Spleen (tissue), 11 donors: ENCODE data around the gene CNTNAP2. TPM values are rescaled to one million over a fixed set of nuclear protein-coding genes. Genes with fewer than 3 reads are reported as not detected.

ENCODE experiments used
- DNase-seq: peaks from one replicate; pipeline ENCODE4 v3.0.0-alpha.2; 2020
- H3K27ac ChIP-seq, 8 donors: fragments of 200-600 bp; sonication (generic) in 7 of 8; 1 replicate in 4 of 8; 2 replicates in 4 of 8; pipeline versions ENCODE4 v1.5.0 to v1.8.0; 2016 to 2021; ENCODE audit warnings: inconsistent platforms in 4 of 8, mild to moderate bottlenecking in 4 of 8, moderate library complexity in 1 of 8
- H3K27me3 ChIP-seq, 7 donors: fragments of 200-600 bp; sonication (generic) in 6 of 7; replicated peaks in 1 of 7; 1 replicate in 4 of 7; 2 replicates in 3 of 7; pipeline versions ENCODE4 v1.5.0 to v1.8.0; 2016 to 2021; ENCODE audit warnings: inconsistent platforms in 3 of 7, mild to moderate bottlenecking in 1 of 7
- H3K36me3 ChIP-seq, 6 donors: fragments of 200-600 bp; sonication (generic) in 5 of 6; 1 replicate in 4 of 6; 2 replicates in 2 of 6; pipeline versions ENCODE4 v1.5.0 to v1.8.0; 2016 to 2021; ENCODE audit warnings: inconsistent platforms in 2 of 6
- H3K4me1 ChIP-seq, 6 donors: fragments of 200-600 bp; sonication (generic) in 5 of 6; 1 replicate in 3 of 6; 2 replicates in 3 of 6; pipeline versions ENCODE4 v1.5.0 to v1.8.0; 2016 to 2021; ENCODE audit warnings: inconsistent platforms in 3 of 6
- H3K4me3 ChIP-seq, 8 donors: fragments of 200-600 bp; sonication (generic) in 7 of 8; 1 replicate in 4 of 8; 2 replicates in 4 of 8; pipeline versions ENCODE4 v1.5.0 to v1.8.0; 2016 to 2021; ENCODE audit warnings: inconsistent platforms in 4 of 8, mild to moderate bottlenecking in 4 of 8, moderate library complexity in 2 of 8
- H3K9me3 ChIP-seq, 8 donors: fragments of 200-600 bp; sonication (generic) in 7 of 8; 1 replicate in 4 of 8; 2 replicates in 4 of 8; pipeline versions ENCODE4 v1.5.0 to v1.8.0; 2016 to 2021; ENCODE audit warnings: inconsistent platforms in 4 of 8
- POLR2A ChIP-seq, 3 donors: fragments of 450-650 bp; IDR thresholded peaks; one replicate each; pipeline ENCODE4 v1.5.1; 2017; ENCODE audit warnings: antibody characterized with exemption in 3 of 3, mild to moderate bottlenecking in 1 of 3
- POLR2AphosphoS5 ChIP-seq, 3 donors: sonication (generic); formaldehyde crosslinking; IDR thresholded peaks; one replicate each; pipeline ENCODE4 v1.5.1; 2017; ENCODE audit warnings: antibody characterized with exemption in 3 of 3
- WGBS, 5 donors: extraction: QIAGEN DNeasy Blood & Tissue Kit in 3 of 5; methylation state at CpG; one replicate each; pipeline versions ENCODE4 v1.1.5 to v1.1.7; 2013 to 2018; 5-methylcytosine and 5-hydroxymethylcytosine counted together
- intact Hi-C: fragments of 100-400 bp; cut with DNase I; formaldehyde crosslinking; loops from one replicate; pipeline ENCODE4 v1.15.0; 2023; ENCODE audit warnings: low total_unique reads
- polyA plus RNA-seq, 3 donors: library from polyadenylated mRNA; stranded (reverse); fragments of 200-250 nt; gene quantifications; one replicate each; pipeline ENCODE4 v1.2.1, GENCODE V29; 2013
- total RNA-seq, 7 donors: library from RNA; depleted of rRNA in 3 of 7; stranded (reverse); fragments of >200 nt in 3 of 7; fragmentation: NEBNext Ultra II Directional in 4 of 7; extraction: Animal tissue kit (Norgen Biotek cat#: 25700) in 4 of 7; gene quantifications; one replicate each; pipeline versions ENCODE4 v1.1.0 to v1.2.1, GENCODE V29; 2016 to 2021
- TF ChIP-seq, protein P1 (sequence below), 11 experiments: fragments of 200-600 bp in 7 of 11; fragments of 450-650 bp in 4 of 11; sonication (generic) in 4 of 11; IDR thresholded peaks in 8 of 11; conservative IDR thresholded peaks in 3 of 11; 1 replicate in 7 of 11; 2 replicates in 4 of 11; pipeline versions ENCODE4 v1.4.0 to v1.8.0; 2016 to 2021; ENCODE audit warnings: antibody characterized with exemption in 11 of 11, inconsistent platforms in 4 of 11, mild to moderate bottlenecking in 1 of 11
- donor health status: healthy with polysubstance abuse.
- donor health status: DM: no; HTN: no; CAD: no; lungs with moderate emphysema.
- donor health status: DM: no; HTN: no; CAD: no.
- donor health status: Bipolar disorder and iron deficiency.
- donor health status: healthy.
- donor health status: DM: no; HTN: no; CAD: no.
- donor health status: DM: yes; HTN: yes; CAD: no.

The CNTNAP2 gene
- total and polyA plus RNA-seq, 10 donors = 0.13 to 2.0 (median 0.82) TPM

DNA sequence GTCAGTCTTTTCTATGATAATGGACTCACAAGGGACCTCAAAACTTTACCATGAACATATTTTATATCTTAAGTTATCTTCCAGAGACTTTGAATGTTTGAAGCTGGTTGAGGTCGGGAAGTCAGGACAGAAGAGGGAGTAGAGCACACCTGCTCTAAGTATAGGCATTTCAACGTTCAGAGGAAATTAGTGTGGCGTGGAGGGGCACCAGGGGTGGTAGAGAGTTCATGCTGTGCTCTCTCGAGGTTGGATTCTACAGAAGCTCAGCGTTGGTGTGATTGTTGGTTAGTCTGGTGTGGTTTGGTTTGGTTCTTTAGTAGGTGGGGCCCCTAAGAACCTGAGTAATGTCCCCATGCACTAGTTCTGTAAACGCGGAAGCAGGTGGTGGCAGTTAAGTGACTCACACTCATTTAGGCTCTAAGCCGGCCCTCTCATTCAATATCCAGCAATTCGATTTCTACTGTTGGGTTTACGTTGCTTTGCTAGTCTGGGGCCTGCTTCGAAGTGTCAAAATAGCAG, 19.8 kb downstream of the CNTNAP2 start:
- no peak overlapping the region for H3K4me3 ChIP-seq
- H3K36me3 ChIP-seq = no peaks in the 10 kb centered on the region
- H3K27me3 ChIP-seq = no peaks in the 10 kb centered on the region
- TF ChIP-seq, protein P1, sequence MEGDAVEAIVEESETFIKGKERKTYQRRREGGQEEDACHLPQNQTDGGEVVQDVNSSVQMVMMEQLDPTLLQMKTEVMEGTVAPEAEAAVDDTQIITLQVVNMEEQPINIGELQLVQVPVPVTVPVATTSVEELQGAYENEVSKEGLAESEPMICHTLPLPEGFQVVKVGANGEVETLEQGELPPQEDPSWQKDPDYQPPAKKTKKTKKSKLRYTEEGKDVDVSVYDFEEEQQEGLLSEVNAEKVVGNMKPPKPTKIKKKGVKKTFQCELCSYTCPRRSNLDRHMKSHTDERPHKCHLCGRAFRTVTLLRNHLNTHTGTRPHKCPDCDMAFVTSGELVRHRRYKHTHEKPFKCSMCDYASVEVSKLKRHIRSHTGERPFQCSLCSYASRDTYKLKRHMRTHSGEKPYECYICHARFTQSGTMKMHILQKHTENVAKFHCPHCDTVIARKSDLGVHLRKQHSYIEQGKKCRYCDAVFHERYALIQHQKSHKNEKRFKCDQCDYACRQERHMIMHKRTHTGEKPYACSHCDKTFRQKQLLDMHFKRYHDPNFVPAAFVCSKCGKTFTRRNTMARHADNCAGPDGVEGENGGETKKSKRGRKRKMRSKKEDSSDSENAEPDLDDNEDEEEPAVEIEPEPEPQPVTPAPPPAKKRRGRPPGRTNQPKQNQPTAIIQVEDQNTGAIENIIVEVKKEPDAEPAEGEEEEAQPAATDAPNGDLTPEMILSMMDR (IDR thresholded peaks at IDR 0.05 in 8 of 11, conservative IDR thresholded peaks at IDR 0.05 in 3 of 11) = no peak
- TF ChIP-seq POLR2AphosphoS5 (IDR thresholded peaks at IDR 0.05) = no peak
- no peak for TF ChIP-seq POLR2A (IDR thresholded peaks at IDR 0.05)
- H3K27ac ChIP-seq = no peak overlapping the region
- no peaks in the 10 kb centered on the region for H3K4me1 ChIP-seq
- intact Hi-C loops = no loop called here
- H3K9me3 ChIP-seq = peaks cover 0 to 8% (median 0%) of the 10 kb centered on the region in 8 donors
- WGBS, 5 donors = 74 to 83% (median 76%) methylated on average over 11 of the region's 11 CpGs
- no peak for DNase-seq

DNA sequence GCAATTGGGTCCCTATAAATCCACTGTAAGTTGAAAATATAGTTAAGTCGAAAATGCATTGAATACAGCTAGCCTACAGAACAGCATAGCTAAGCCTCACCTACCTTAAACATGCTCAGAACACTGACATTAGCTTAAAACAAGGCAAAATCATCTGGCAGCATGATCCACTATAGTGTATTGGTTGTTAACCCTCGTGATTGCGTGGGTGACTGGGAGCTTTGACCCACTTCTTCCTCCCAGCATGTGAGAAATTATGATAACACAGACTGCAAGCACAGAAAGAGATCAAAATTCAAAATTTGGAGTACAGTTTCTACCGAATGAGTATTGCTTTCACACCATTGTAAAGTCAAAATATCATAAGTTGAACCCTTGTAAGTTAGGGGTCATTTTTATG, 22.3 kb downstream of the CNTNAP2 start:
- intact Hi-C loops = no loop called here
- Histone ChIP-seq H3K4me1 (no peaks in the 10 kb centered on the region), H3K27ac (no peak overlapping the region), H3K27me3 (no peaks in the 10 kb centered on the region), H3K36me3 (no peaks in the 10 kb centered on the region), H3K4me3 (no peak overlapping the region), H3K9me3 (no peaks in the 10 kb centered on the region)
- no peak for DNase-seq
- TF ChIP-seq POLR2AphosphoS5 (IDR thresholded peaks at IDR 0.05) (no peak), POLR2A (IDR thresholded peaks at IDR 0.05) (no peak)
- TF ChIP-seq, protein P1 (IDR thresholded peaks at IDR 0.05 in 8 of 11, conservative IDR thresholded peaks at IDR 0.05 in 3 of 11) = no peak
- 64 to 79% (median 75%) methylated on average over 4 of the region's 4 CpGs for WGBS, 5 donors

DNA sequence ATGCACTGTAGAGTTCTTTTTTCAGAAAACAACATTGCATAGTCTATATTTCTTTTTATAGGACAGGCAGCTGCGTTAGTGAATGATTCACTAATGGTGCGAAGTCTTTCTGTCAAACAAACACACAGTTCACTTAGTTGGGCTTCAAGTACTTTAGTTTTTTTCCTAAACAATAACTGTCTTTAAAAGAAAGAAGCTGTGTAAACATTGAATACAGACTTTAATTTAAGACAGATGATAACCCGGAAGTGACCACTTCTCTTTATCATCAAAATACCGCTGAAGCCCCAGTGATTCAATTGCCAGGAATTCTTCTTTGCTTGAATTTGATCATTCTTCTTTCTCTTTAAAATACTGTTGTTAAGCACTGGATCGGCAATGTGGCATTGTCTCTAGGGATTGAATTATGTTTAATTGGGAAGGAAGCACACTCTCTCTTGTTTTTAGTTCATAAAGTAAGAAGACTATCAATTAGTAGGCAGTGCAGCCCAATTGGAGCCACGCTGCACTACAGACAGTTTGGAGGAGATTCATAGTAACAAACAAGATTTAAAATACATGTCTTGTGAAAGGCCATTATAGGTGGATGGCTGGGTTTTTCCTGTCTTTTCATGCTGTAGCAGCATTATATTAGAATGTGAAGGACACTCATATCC, 30.4 kb downstream of the CNTNAP2 start:
- intact Hi-C loops = no loop called here
- no peaks in the 10 kb centered on the region for H3K4me1 ChIP-seq
- no peak overlapping the region for H3K27ac ChIP-seq
- no peaks in the 10 kb centered on the region for H3K27me3 ChIP-seq
- H3K36me3 ChIP-seq = no peaks in the 10 kb centered on the region
- TF ChIP-seq, protein P1 (IDR thresholded peaks at IDR 0.05 in 8 of 11, conservative IDR thresholded peaks at IDR 0.05 in 3 of 11) = no peak
- TF ChIP-seq POLR2A (IDR thresholded peaks at IDR 0.05) (no peak), POLR2AphosphoS5 (IDR thresholded peaks at IDR 0.05) (no peak)
- DNase-seq = no peak
- H3K9me3 ChIP-seq = peaks cover 0 to 12% (median 3%) of the 10 kb centered on the region in 8 donors
- 59 to 76% (median 72%) methylated on average over 6 of the region's 6 CpGs for WGBS, 5 donors
- no peak overlapping the region for H3K4me3 ChIP-seq

DNA sequence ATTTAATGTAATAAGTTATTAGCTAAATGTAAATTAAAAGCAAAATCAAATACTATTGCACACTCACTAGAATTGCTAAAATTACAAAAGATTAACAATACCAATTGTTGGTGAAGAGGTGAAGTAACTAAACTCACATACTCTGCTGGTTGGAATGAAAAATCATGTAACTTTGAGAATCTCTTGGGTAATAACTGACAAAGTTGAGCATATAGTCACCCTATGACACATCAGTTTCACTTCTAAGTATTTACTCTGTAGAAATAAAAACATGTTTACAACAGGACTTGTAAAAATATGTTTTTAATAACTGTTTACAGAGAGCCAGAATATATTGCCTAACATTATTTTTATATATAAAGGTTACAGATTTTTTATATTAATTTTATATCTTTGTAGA, 33.6 kb downstream of the CNTNAP2 start:
- TF ChIP-seq POLR2A (IDR thresholded peaks at IDR 0.05) (no peak), POLR2AphosphoS5 (IDR thresholded peaks at IDR 0.05) (no peak)
- TF ChIP-seq, protein P1 (IDR thresholded peaks at IDR 0.05 in 8 of 11, conservative IDR thresholded peaks at IDR 0.05 in 3 of 11) = no peak
- H3K4me1 ChIP-seq = no peaks in the 10 kb centered on the region
- H3K9me3 ChIP-seq = peaks cover 0 to 12% (median 3%) of the 10 kb centered on the region in 8 donors
- intact Hi-C loops = no loop called here
- H3K36me3 ChIP-seq = no peaks in the 10 kb centered on the region
- H3K27me3 ChIP-seq = no peaks in the 10 kb centered on the region
- no peak overlapping the region for H3K27ac ChIP-seq
- no peak for DNase-seq
- no peak overlapping the region for H3K4me3 ChIP-seq
